Islet precursor cell (in vitro differentiated cells): ENCODE data around the gene CBR3.
A peak's percentile ranks its signal among the peaks of the same experiment; 100 is the strongest.
"Not testable (repeated sequence)": the region's sequence is repeated elsewhere in the genome, so short reads cannot be mapped to it uniquely, and the experiment has no call there.

Source experiments
- DNase-seq: peaks from one replicate; pipeline ENCODE4 v3.0.0-alpha.2; 2018

The CBR3 gene

DNA sequence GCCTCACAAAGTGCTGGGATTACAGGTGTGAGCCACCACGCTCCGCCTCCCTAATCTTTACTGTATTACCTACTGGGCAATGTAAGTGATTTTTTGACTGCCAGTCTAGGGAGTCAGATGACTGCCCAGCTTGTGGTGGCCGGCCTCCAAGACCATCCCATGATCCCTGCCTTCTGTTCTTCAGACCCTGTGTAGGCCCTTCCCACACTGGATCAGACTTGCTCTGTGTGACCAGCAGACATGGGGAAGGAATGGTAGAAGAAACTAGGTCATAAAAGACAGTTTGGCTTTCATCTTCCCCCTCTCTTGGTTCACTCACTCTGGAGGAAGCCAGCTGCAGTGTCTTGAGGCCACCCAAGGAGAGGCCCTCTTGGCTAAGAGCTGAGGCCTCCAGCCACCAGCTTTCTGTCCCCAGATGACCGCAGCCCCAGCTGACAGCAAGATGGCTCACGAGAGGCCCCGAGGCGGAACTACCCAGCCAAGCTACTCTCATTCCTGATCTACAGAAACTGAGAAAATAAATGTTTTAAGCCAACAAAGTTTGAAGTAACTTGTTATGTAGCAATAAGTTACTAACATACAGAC is 14.5 kb upstream of the CBR3 start:
- no peak for DNase-seq

DNA sequence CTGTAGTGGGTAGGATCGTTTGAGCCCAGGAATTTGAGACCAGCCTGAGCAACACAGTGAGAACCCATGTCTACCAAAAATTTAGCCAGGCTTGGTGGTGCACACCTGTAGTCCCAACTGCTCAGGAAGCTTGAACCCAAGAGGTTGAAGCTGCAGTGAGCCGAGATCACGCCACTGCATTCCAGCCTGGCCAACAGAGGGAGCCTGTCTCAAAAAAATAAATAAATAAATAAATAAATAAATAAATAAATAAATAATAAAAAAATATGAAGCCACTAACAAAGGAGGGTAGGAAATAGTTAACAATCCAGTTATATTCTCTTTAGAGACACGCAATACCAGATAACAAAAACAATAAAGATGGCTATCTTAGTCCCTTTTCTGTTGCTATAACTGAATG is 11.9 kb upstream of the CBR3 start:
- DNase-seq, result no peak

DNA sequence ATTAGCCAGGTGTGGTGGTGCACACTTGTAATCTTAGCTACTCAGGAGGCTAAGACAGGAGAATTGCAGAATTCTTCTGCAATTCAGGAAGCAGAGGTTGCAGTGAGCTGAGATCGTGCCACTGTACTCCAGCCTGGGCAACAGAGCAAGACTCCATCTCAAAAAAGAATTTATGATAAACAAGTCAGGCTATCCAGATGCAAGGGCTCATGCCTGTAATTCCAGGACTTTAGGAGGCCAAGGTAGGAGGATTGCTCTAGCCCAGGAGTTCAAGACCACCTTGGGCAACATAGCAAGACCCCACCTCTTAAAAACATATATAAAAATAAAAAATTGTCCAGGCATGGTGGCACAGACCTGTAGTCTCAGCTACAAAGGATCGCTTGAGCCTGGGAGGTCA is 10.5 kb upstream of the CBR3 start:
- no peak for DNase-seq

DNA sequence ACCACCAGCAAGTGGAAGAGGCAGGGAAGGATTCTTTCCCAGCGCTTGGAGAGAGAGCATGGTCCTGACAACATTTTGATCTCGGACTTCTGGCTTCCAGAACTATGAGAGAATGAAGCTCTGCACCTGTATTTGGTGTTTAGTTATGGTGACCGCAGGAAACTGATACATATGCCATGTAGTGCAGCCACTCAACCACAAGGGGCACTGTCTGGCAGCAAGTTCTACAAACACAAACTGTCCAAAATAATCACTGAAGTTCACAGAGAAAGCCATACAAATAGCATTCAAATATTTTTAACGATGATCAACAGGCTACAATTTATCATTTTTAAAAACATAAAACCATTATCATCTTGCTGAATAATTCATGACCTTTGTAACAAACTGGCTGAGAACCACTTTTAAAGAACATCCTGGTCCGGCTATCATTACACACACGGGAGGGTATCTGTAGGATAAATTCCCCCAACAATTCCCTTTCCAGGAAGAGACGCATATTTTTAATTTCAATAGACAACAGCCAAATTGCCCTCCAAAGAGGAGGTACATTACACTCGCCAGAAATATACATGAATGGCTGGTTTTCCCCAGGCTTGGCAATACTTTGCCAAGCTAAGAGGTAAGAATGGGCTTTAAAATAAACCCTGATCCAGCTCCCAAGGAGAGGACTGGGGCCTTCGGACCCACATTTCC is 9.2 kb upstream of the CBR3 start:
- peak; percentile 66 for DNase-seq

DNA sequence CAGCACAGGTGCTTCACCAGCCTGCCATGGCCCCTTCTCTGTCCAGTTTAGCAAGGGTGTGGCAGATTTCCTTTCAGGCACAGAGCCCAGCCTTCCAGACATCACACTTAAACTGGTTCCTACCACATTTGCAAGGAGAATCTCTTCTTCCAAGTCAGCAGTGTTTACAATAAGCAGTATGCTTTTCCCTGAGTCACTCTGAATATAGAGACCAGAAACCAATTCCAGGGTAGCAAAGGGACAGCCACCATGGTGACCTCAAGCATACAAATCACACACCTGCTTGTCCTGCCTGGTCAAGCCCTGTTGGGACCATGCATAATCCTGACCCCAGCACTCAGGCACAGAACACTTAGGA is 8.7 kb upstream of the CBR3 start:
- no peak for DNase-seq

DNA sequence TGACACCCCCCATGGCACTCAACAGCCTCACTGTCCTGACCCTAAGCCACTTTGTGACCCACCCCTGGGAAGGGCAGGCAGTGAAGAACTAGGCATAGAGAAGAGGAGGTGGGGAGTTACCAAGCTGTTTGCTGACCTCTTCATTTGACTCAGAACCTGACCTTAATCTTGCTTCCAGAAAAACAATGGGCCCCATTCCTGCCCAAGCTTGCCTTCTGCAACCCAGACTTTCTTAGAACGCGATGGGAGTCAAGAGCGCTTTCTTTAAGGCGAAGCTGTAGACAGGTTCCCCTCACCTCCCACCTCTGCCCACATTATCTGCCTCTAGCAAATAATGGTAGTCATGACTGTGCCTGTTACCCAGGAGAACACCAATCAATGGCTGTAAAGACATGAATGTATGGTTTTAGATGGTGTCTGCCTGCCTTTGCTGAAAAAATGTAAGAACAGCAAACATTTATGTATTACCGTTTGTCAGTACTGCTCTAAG is 8.2 kb upstream of the CBR3 start:
- no peak for DNase-seq

DNA sequence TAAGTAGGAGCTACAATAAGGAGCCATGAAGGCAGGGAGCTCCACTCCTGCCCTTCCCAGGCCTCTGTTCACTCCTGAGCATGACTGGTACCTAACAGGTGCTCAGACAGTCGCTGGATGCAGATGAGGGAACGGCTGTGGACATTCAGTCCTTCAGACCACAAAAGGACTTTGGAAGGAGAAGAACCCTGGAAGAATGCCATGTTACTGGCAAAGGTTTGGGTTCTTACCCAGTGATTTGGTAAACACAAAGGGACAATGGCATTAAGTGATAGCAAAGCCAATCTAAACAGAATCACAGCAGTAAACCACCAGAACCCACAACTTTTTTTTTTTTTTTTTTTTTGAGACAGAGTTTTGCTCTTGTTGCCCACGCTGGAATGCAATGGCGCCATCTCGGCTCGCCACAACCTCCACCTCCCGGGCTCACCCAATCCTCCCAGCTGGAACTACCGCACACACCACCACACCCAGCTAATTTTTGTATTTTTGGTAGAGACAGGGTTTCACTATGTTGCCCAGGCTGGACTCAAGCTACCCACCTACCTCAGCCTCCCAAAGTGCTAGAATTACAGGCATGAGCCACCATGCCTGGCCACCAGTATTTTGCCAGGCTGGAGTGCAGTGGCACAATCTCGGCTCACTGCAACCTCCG is 7.5 kb upstream of the CBR3 start:
- DNase-seq, result no peak

DNA sequence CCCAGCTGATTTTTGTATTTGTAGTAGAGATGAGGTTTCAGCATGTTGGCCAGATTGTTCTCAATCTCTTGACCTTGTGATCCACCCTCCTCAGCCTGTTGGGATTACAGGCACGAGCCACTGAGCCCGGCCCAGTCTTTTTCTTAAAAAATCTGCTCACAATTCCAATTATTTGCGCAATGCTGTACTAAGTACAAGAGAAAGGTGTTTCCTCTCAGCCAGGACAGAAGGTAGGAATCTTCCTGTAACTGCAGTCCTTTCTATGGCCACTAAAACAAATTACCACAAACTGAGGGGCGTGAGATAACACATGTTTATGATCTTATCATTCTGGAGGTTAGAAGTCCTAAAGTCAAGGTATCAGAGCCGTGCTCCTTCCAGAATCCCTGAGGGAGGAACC is 6.9 kb upstream of the CBR3 start:
- DNase-seq, result no peak

DNA sequence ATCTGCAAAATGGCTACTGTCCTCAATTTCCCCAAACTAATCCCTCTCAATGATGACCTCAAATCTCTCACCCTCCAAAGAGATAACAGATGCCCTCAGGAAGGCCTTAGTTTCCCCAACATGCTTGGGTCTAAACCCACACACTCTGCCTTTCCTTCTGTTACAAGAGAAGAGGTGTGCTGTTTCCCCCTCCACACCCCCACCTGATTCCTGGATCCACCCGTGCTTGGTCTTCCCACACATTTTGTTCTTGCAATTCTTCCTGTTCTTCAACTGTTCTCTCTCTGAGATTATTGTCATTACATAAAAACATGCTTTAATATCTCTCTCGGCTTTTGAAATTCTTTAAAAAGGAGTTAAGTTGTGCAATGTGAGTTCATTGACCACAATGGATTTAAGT is 5.7 kb upstream of the CBR3 start:
- DNase-seq, result no peak

DNA sequence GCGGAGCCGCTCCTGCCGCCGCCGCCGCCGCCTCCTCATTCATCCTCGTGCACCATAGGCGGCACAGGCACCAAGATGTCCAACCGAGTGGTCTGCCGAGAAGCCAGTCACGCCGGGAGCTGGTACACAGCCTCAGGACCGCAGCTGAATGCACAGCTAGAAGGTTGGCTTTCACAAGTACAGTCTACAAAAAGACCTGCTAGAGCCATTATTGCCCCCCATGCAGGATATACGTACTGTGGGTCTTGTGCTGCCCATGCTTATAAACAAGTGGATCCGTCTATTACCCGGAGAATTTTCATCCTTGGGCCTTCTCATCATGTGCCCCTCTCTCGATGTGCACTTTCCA is 4.5 kb upstream of the CBR3 start:
- not testable (repeated sequence) for DNase-seq

DNA sequence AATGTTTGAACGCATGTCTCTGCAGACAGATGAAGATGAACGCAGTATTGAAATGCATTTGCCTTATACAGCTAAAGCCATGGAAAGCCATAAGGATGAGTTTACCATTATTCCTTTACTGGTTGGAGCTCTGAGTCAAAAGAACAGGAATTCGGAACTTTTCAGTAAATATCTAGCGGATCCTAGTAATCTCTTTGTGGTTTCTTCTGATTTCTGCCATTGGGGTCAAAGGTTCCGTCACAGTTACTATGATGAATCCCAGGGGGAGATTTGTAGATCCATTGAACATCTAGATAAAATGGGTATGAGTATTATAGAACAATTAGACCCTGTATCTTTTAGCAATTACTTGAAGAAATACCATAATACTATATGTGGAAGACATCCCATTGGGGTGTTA is 4.0 kb upstream of the CBR3 start:
- DNase-seq, result not testable (repeated sequence)

DNA sequence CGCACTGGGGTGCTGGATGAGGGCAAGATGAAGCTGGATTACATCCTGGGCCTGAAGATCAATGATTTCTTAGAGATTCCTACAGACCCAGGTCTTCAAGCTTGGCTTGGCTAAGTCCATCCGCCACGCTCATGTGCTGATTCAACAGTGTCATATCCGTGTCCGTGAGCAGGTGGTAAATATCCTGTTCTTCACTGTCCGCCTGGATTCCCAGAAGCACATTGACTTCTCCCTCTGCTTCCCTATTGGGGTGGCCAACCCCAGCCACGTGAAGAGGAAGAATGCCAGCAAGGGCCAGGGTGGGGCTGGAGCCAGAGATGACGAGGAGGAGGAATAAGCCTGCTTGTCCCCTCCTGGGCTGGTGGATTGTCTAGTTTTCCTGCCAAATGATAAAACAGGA is 2.2 kb upstream of the CBR3 start:
- DNase-seq, result no peak

DNA sequence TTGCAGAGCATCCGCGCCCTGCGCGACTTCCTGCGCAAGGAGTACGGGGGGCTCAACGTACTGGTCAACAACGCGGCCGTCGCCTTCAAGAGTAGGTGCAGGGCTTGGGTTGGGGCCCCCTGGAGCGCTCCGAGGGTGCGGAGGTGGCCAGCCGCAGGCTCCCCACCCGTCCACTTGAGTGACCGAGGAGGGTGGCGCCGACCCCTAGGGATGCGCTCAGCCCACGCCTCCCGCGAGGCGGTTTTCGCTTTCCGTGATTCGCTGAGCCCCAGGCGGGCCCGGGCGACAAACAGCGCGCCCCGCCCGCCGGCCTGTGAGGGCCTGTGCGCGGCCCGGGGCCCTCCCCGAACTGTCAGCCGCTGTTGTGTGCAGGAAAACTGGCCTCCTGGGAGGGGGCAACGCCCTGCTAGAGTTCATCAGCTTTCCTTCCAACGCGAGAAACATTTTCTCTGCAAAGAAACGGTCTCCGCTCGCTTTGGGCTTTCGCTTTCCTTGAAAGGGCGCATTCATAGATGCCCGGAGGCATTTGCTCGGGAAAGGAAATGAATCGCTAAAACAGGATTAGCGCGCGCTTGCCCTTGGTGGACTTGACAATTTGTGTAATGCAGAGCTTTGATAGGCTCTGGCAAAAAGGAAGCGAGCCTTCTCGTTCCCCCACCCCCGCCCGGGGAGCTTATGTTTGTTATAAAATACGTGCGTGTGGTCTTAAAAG is 668 bp downstream of the CBR3 start:
- DNase-seq, result peak; percentile 82

DNA sequence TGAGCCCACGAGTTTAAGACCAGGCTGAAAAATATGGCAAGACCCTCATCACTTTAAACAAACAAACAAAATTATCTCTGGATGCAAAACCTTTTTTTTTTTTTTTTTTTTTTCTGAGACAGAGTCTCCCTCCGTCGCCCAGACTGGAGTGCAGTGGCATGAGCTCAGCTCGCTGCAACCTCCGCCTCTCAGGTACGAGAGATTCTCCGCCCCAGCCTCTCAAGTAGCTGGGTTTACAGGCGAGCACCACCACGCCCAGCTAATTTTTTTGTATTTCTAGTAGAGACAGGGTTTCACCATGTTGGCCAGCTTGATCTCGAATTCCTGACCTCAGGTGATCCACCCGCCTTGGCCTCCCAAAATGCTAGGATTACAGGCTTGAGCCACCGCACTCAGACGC is 4.9 kb downstream of the CBR3 start:
- not testable (repeated sequence) for DNase-seq

DNA sequence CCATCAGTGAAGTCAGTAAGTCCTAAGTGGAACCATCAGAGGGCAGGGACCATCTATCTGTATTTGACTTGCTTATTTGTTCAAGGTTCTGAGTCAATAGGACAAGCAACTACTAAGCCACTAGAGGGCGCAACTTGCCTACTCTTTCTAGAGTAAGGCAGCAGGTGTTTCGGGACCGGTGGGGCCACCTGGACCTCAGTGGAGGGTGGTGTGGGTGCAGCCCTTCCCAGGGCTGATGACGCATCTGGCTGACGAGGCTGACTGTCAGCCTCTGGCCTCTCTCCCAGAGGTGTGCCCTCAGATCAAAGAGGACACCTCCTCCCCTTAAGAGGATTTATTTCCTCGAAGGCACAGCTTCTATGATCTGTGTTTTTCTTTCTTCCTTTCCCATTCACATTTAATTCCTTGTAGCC is 6.6 kb downstream of the CBR3 start:
- peak; percentile 96 for DNase-seq

DNA sequence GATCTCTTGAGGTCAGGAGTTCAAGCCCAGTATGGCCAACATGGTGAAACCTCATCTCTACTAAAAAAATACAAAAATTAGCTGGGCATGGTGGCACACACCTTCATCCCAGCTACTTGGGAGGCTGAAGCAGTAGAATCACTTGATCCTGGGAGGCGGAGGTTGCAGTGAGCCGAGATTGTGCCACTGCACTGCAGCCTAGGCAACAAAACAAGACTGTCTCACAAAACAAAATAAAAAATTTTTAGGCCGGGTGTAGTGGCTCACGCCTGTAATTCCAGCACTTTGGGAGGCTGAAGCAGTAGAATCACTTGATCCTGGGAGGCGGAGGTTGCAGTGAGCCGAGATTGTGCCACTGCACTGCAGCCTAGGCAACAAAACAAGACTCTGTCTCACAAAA is 9.4 kb downstream of the CBR3 start:
- DNase-seq, result not testable (repeated sequence)

DNA sequence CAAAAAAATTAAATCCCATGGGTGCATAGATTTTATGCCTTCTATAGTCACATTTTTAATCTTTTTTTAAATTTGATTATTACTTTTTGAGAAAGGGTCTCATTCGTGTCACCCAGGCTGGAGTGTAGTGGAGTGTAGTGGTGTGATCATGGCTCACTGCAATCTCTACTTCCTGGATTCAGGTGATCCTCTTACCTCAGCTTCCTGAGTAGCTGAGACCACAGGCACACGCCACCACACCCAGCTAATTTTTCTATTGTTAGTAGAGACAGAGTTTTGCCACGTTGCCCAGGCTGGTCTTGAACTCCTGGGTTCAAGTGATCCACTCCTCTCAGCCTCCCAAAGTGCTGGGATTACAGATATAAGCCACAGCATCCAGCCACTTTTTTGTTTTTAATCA is 10.4 kb downstream of the CBR3 start:
- no peak for DNase-seq

DNA sequence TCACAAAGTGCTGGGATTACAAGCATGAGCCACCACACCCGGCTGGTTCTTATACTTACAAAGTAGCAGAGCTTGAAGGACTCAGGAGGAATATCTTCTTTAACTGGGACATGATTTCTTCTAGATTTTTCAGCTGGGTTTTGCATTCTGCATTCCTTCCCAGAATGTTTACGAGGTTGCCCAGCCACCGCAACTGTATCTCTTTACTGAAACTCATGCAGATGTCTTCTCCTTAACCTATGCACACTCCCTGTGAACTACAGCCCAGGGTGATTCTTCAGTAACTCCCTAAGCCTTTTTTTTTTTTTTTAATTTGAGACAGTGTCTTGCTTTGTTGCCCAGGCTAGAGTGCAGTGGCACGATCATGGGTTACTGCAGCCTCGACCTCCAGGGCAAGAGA is 13.0 kb downstream of the CBR3 start:
- no peak for DNase-seq

DNA sequence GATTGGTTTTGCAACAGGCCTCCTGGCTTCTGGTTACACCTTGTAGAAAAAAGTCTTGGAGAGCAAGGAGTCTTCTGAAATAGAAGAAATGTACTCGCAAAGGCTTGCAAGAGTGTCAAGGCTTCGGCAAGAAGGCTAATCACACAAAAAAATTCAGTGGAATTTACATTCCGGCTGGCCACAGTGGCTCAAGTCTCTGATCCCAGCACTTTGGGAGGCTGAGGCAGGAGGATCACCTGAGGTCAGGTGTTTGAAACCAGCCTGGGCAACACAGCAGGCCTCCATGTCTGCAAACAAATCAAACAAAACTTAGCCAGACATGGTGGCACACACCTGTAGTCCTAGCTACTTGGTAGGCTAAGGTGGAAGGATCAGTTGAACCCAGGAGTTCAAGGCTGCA is 14.0 kb downstream of the CBR3 start:
- no peak for DNase-seq

DNA sequence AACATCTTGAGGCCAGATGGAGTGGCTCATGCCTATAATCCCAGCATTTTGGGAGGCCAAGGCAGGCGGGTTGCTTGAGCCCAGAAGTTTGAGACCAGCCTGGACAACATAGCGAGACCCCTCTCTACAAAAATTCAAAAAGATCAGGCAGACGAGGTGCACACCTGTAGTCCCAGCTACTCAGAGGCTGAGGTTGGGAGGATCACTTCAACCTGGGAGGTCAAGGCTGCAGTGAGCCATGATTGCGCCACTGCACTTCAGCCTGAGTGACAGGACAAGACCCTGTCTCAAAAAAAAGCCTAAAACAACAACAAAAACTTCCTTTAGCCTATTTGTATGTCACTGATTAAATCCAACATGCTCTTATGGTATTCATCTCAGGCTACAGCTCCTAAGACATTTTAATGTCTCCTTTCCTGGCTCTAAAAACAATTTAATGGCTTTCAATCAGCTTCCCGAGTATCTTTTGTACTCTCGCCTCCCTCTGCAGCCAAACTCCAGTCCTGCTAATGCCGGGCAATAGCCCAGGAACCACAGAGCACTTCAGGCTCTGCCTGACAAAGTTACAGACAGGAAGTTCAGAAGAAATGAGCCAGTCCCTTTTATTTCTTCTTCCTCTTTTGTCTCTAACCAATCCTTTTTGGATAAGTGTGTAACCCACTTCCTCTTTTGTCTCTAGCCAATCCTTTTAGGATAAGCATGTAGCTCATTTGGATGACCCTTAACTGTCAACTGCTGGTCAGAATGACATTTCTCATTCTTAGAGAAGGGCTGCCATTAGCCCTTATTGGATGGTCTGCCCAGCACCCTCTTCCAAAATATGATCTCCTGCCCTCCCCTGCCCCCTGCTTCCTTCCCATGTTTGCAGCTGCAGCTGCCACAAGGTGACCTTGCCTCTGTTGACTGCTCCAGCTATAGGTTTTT is 15.2 kb downstream of the CBR3 start:
- no peak for DNase-seq

DNA sequence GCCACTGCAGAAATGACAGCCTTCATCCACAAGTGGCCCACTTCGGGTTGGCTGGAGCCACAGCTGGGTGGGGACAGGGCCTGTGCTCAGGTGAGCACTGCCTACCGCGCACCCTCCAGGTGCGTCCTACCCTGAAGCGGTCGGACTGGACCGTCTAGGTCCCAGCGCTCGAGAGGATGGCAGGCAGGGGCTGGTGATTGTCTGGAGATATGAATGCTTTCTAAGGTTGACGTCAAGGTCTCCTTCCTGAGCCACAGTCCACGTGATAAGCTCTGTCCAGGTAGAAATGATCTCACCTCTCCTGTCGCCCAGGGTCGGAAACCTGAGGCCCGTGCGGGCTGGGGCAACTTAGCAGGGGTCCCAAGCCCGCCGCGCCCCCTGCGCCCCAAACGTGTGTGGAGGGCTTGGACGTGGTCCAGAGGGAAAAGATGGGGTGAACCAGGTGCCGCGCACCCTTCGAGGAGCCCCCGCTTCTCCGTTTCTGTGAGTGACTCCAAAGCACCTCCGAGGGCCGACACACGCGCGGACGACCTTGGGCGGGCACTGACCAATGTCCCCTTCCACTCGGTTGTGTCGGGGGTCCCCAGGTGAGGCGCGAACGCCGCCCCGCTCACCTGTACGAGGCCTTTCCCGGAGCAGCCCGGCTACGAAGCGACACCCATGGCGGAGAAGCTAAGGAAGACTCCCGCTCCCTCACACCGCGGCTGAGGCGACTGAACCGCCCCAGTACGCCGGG is 20.9 kb downstream of the CBR3 start:
- DNase-seq, result peak; percentile 94

DNA sequence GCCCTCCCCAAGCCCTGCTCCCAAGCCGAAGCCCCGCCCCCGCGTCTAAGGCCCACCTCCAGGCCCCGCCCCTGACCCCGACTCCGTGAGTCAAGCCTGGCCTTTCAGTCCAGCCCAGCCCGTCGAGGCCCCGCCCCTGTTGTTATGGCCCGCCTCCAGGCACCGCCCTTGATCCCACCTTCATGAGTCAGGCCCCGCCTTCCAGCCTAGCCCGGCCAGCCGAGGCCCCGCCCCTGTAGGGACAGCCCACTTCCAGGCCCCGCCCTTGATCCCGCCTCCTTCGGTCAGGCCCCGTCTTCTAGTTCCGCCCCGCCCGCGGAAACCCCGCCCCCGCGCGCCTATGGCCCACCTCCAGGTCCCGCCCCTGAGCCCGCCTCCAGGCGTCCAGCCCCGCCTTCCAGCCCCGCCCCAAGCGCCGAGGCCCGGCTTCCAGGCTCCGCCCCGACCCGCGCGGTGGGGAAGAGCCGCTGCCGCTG is 21.5 kb downstream of the CBR3 start:
- DNase-seq, result peak; percentile 100
